HG02798 (cell line): Measurements from ENCODE around the gene WBP2.

Experiments used
- ATAC-seq: cut with Tn5 transposase; IDR thresholded peaks from one replicate; pipeline ENCODE4 v1.9.1; 2021; ENCODE audit warnings: mild to moderate bottlenecking; ENCODE audit not compliant: unreplicated experiment, poor library complexity

The WBP2 gene

GRCh38 chr17:75855310-75856061, at the start of gene WBP2:
WBP2 (minus strand) TSS chr17:75855335; CDS start chr17:75855297, 38 bp downstream.
- peak; percentile 92 for ATAC-seq

- no peak for ATAC-seq
Measured at GRCh38 chr17:75902406-75902805, 47.3 kb upstream of the WBP2 start.

- ATAC-seq: no peak
Measured at GRCh38 chr17:75901727-75902126, 46.6 kb upstream of the WBP2 start.

GRCh38 chr17:75900691-75901533, 45.8 kb upstream of the WBP2 start:
- no peak for ATAC-seq

GRCh38 chr17:75899767-75900468, 44.8 kb upstream of the WBP2 start:
- ATAC-seq: no peak

GRCh38 chr17:75899353-75899752, 44.2 kb upstream of the WBP2 start:
- ATAC-seq: no peak

- ATAC-seq: no peak
Measured at GRCh38 chr17:75898791-75899190, 43.7 kb upstream of the WBP2 start.

- ATAC-seq: no peak
Measured at GRCh38 chr17:75898065-75898464, 42.9 kb upstream of the WBP2 start.

- no peak for ATAC-seq
Measured at GRCh38 chr17:75897160-75898019, 42.3 kb upstream of the WBP2 start.

GRCh38 chr17:75896415-75897159, 41.5 kb upstream of the WBP2 start, which contains the start of gene TRIM65:
TRIM65 (minus strand) TSS chr17:75896951; CDS start chr17:75896937, 14 bp downstream.
- ATAC-seq: peak; percentile 67

GRCh38 chr17:75895370-75896155, 40.4 kb upstream of the WBP2 start:
- ATAC-seq: no peak

GRCh38 chr17:75894049-75894733, 39.1 kb upstream of the WBP2 start:
- no peak for ATAC-seq

- ATAC-seq: no peak
Measured at GRCh38 chr17:75893305-75894048, 38.3 kb upstream of the WBP2 start.

GRCh38 chr17:75892556-75893224, 37.6 kb upstream of the WBP2 start:
- ATAC-seq: no peak

GRCh38 chr17:75891605-75892555, 36.7 kb upstream of the WBP2 start:
- no peak for ATAC-seq
